GM18907 (cell line): Measurements from ENCODE around the gene OR6Y1.

Source experiments
- ATAC-seq: cut with Tn5 transposase; IDR thresholded peaks from one replicate; pipeline ENCODE4 v1.9.1; 2021; ENCODE audit warnings: mild to moderate bottlenecking, moderate library complexity; ENCODE audit not compliant: unreplicated experiment

OR6Y1 gene

DNA sequence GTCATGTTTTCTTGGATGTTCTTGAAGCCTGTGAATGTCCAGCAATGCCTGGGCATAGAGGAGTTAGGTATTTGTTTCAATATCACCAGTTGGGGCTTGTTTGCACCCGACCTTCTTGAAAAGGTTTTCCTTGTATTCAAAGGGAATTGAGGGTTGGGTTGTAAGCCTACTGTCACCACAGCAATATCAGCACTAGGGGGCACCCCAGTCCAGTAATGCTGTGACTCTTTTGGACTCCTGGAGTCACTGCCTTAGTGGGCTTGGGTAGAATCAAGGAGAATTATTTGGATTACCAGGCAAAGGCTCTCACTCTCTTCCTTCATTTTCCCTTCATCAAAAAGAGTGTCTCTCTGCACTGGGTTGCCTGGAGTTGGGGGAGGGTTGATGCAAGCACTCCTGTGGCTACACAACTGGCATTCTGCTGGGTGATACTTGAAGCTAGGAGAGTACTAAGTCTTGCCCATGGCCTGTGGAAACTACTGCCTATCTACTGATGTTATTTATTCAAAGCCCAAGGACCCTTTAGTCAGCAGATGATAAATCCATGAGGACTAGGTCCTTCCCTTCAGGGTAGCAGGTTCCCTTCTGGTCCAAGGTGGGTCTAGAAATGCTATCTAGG, 47.7 kb downstream of the OR6Y1 start:
- ATAC-seq: no peak

DNA sequence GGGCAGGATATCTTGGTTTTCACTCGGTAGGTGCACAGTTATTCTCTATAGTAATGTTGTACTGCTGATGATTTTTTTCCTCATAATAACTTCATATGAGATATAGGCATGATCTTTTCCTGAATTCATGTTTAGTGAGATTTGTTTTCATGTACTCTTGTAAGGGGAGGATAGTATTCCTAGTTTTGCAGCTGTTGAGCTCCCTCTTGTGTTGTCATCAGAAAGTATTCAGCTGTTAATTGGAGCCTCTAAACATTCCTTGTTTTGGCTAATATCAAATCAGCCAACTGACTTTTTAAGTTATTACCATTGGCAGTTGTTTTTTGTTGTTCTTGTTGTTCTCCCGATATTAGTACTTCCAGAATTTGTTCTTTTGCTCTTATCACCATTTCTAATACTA, 57.8 kb downstream of the OR6Y1 start:
- ATAC-seq: no peak

DNA sequence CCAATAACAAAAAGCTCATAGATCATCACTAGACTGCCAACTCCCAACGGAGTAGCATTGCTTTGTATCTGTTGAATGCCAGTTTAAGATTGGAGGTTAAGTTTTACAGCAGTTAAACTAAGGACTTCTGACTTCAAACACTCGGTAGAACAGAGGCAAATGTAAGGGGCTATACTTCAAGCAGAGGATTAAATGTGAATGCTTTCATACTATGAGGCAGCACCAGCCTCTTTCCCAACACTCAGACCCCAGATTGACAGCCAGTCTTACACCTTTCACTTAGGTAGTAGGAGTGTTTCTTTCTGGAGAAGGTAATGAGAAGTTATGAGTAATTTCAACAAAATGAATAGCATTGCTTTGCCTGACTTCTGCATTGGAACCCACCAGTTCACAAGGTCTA, 59.4 kb downstream of the OR6Y1 start:
- no peak for ATAC-seq
